Raji (cell line): ENCODE measurements around the gene SVEP1.

ENCODE experiments used
- POLR2A ChIP-seq: IDR thresholded peaks from 2 replicates; pipeline ENCODE4 v1.6.1; 2011; ENCODE audit warnings: low read depth, low read length, control low read depth; ENCODE audit not compliant: insufficient read depth

SVEP1 gene

GRCh38 chr9:110579034-110579861 lies at the start of gene SVEP1:
SVEP1 (minus strand) TSS chr9:110579741; CDS start chr9:110579543, 198 bp downstream.
- TF ChIP-seq POLR2A, result no peak

DNA sequence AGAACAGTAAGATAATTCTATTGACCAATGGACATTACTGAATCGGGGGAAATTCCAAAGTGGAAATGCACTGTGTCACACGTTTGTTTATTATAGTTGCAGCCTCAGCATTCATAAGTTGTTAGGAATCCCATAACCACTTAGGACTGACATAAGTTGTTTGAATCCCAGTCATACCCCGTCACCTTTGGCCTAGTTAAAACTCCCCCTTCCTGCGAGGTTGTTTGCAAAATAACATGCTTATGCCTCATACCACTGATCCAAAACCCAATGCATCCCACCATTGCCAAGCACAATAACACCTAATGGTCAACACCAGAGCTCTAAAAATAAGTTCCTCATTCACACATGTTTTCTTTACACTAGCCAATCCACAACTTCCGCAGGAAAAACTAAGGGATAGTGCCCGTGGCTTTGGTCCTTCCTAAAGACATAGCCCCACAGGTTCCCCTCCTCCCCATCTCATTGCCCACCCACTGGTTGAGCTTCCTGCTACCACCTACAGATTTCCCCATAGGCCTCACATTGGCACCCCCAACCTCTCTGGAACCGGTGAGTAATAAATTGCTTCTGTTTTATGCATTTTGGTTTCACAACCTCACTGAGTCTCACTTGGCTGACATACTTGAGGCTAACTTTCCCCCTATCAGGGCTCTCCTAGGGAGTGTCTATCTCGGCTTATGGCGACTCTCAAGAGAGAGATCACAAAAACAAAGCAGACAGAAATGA lies 46.7 kb upstream of the SVEP1 start:
- TF ChIP-seq POLR2A, result no peak

GRCh38 chr9:110623462-110624025 lies 44.0 kb upstream of the SVEP1 start:
- TF ChIP-seq POLR2A, result no peak

DNA sequence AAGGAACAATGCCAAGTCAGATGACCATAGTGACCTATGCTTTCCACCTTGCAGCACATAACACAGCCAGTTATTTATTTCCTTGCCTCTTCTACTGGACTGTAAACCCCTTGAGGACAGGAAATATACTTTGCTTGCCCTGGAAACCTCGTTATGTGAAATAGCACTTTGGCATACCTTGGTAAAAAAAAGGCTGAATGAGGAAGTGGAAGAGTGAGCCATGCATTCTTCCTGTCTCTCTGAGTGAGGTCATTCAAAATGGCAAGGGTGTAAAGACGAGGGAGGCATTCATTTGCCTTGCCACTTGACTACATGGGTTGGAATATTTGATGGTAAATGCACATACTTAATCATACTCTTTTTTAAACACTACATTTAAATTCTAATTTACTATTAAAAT lies 42.8 kb upstream of the SVEP1 start:
- no peak for TF ChIP-seq POLR2A

DNA sequence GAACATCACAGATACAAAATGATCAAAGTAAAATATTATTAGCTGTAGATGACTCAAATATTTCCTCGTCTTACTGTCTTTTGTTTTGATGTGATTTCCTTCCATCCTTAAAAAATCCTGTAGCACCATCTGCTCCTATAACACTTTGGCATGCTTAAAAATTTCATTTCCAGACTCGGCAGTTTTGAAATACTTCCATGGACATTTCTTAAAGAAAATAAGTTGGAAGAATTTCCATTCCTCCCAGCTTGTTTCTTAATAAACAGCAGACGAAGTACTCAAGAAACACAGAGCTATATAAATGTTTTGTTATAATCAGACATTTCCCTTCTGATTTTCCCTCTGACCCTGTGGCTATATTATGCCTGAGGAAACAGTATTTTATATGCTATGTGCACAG lies 41.2 kb upstream of the SVEP1 start:
- TF ChIP-seq POLR2A, result no peak

DNA sequence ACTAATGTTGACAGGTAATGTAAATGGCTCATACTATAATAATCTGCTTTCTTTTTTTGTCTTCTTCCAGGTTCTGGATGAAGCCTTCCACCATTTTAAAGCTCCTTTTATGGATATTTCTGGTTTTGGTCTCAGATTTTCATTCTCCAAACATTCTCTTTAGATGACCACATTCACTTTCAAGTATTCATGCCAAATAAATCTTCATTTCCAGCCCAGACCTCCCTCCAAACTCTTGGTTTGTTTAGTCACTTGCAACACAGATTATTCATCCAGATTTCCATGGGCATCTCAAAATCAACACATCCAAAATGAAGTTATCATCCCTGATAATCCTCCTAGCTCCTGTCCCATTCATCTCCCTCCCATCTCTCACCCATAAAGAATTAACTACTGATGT lies 40.3 kb upstream of the SVEP1 start:
- TF ChIP-seq POLR2A, result no peak

DNA sequence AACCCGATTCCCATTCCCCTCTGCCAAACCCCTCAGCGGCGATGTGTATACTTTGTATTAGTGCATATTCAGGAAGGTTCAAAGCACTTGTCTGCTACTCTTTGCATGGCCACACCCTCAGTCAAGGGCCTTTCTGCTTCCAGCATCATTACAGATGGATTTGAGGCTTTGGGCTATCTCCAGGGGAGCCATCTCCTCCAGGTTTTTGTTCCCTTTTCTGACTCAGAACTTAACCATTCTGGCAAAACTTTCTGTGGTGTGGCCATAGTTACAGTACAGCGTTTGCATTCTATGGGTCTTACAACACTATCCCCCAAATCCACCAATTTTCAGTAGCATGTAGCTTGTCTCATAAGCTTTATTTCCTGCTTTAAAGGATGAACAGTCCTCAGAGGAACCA lies 36.0 kb upstream of the SVEP1 start:
- no peak for TF ChIP-seq POLR2A

DNA sequence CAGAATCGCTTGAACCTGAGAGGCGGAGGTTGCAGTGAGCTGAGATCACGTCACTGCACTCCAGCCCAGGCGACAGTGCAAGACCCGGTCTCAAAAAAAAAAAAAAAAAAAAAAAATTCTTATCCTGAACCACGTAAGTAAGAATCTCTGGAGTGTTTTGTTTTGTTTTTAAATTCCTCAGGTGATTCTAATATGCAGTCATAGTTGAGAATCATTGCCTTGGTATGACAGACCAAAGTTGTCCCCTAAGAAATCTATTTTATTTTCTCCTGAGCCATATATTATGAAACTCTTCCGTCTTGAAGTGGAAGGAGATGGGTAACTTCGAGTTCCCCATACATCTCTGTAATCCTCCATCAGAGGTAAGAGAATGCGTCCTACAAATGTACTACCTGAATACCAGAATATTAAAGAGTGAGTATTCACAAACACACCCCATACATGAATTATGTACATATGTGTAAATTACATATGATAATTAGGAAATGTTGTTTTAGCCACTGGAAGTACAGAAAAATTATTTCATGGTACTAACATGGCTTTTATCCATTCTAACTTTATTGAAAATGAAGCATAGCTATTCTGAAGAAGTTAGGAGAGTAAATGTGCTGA lies 26.7 kb upstream of the SVEP1 start:
- TF ChIP-seq POLR2A, result no peak

DNA sequence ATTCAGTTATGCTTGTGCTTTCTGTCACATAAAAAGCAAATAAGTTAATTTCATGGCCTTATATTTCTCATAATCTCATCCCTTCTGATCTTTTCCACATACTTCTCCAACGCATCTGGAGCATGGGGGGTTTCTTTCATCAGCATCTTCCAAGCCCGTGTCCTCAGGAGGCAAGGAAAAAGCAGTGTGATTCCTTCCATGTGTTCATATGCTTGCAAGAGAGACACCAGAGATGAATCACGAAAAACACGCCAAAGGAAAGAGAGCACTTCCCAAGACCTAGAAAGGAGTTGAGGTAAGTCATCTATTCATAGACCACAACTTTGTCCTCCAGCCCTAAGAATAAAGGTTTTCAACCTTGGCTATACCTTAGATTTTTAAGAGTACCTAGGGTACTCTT lies 26.0 kb upstream of the SVEP1 start:
- no peak for TF ChIP-seq POLR2A

- TF ChIP-seq POLR2A, result no peak
Measured at GRCh38 chr9:110604171-110604601, 24.6 kb upstream of the SVEP1 start.

DNA sequence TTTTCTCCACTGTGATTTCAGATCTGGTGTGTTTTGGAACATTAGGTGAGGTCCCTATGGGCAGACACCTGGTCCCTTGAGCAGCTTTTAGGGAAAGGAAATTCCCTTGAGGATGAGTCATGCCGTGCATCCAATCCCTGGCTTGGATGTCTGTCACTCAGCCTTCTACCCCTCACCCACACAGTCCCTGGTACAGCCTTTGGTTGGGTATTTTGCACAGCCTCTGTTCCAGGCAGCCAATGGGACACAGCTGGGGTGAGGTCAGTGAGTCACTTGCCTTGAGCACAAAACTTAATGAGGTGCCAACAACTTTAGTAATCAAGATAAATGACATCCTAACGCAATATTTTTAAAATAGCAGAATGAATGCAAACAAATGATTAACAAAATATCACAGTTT lies 22.7 kb upstream of the SVEP1 start:
- TF ChIP-seq POLR2A, result no peak

DNA sequence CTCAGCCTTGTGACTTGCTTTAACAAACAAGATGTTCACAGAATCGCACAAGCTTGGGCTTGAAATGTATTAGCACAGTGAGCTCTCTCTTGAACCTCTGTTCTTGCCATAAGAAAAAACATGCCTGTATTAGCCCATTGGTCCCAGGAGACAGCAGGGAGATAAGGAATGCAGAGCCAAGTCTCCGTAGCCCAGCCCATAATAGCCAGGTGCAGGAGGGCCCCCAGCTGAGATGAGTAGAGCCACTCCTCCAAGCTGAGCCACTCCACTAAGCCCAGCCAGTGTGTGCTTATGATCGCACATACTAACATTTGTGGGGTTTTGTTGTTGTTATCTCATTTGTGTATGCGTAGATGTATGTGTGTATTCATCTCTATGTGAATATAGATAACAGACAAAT lies 21.6 kb upstream of the SVEP1 start:
- no peak for TF ChIP-seq POLR2A

DNA sequence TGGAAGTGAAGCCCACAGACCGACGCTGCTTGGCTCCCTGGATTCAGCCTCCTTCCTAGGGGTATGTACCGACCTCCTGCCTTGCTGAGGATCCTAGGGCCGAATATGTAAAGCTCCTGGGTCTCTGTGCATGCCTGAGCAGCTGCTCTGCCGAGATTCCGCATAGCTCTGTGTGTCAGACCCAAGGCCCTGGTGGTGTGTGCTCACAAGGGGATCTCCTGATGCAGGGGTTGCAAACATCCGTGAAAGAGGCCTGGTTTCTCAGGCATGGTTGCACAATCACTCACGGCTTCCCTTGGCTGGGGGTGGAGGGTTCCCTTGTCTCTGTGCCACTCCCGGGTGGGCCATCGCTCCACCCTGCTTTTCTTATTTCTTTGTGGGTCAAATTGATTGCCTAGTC lies 19.9 kb upstream of the SVEP1 start:
- TF ChIP-seq POLR2A, result no peak

DNA sequence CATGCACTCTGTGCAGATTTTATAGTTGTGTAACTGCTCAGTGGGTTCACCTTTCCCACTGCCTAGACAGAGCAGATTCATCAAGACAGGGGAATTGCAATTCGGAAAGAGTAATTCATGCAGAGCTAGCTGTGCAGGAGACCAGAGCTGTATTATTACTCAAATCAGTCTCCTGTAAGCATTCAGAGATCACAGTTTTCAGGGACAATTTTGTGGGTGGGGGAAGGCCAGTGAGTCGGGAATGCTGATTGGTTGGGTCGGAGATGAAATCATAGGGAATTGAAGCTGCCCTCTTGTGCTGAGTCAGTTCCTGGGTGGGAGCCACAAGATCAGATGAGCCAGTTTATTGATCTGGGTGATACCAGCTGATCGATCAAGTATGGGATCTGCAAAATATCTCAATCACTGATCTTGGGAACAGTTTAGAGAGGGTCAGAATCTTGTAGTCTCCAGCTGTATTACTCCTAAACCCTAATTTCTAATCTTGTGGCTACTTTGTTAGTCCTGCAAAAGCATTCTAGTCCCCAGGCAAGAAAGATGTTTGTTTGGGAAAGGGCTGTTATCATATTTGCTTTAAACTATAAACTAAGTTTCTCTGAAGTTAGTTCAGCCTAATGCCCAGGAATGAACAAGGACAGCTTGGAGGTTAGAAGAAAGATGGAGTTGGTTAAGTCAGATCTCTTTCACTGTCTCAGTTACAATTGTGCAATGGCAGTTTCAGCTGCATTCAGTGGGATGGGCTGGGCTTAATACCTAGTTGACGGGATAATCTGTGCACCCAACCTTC lies 12.7 kb upstream of the SVEP1 start:
- no peak for TF ChIP-seq POLR2A

- TF ChIP-seq POLR2A, result no peak
Measured at GRCh38 chr9:110591526-110591925, 12.0 kb upstream of the SVEP1 start.
